K562 (cell line): ENCODE measurements around the gene UBE2D2. TPM values are rescaled to one million over a fixed set of nuclear protein-coding genes. Genes with fewer than 3 reads are reported as not detected.

Experiments
- ARID1B ChIP-seq: fragments of 450-650 bp; IDR thresholded peaks from 2 replicates; pipeline ENCODE4 v1.6.1; 2016; ENCODE audit warnings: antibody characterized with exemption, mild to moderate bottlenecking, inconsistent platforms
- CAMTA2 ChIP-seq: fragments of 250-450 bp; sonication (Bioruptor Pico); conservative IDR thresholded peaks from 2 replicates; pipeline ENCODE4 v1.5.1; 2022
- CBFB ChIP-seq: sonication (generic); formaldehyde crosslinking; IDR thresholded peaks from 2 replicates; pipeline ENCODE4 v1.4.0; 2020; ENCODE audit warnings: mild to moderate bottlenecking, missing genetic modification reagents
- CHD2 ChIP-seq: IDR thresholded peaks from 2 replicates; pipeline ENCODE4 v1.6.1; 2011; ENCODE audit warnings: low read depth, low read length
- EZH2 ChIP-seq: IDR thresholded peaks from 2 replicates; pipeline ENCODE4 v1.6.1; 2012; ENCODE audit warnings: low read depth, mild to moderate bottlenecking, inconsistent platforms, low read length, borderline replicate concordance
- GATAD2A ChIP-seq: fragments of 450-650 bp; IDR thresholded peaks from 2 replicates; pipeline ENCODE4 v1.6.1; 2017
- HDAC3 ChIP-seq: fragments of 450-650 bp; IDR thresholded peaks from 2 replicates; pipeline ENCODE4 v1.6.1; 2018; ENCODE audit warnings: borderline replicate concordance, mild to moderate bottlenecking, moderate library complexity; ENCODE audit not compliant: partially characterized antibody
- HMBOX1 ChIP-seq: sonication (generic); IDR thresholded peaks from 2 replicates; pipeline ENCODE4 v1.6.1; 2016
- NR0B1 ChIP-seq: fragments of 450-650 bp; IDR thresholded peaks from one replicate; pipeline ENCODE4 v1.6.1; 2018; ENCODE audit warnings: mild to moderate bottlenecking, moderate library complexity; ENCODE audit not compliant: partially characterized antibody
- NUFIP1 ChIP-seq: fragments of 450-650 bp; IDR thresholded peaks from 2 replicates; pipeline ENCODE4 v1.6.1; 2018; ENCODE audit not compliant: partially characterized antibody
- PCBP1 ChIP-seq: fragments of 200-400 bp; formaldehyde crosslinking; IDR thresholded peaks from 2 replicates; pipeline ENCODE4 v1.6.1; 2018; ENCODE audit warnings: mild to moderate bottlenecking, low read depth, low read length; ENCODE audit not compliant: poor library complexity, severe bottlenecking
- PHB2 ChIP-seq: fragments of 450-650 bp; IDR thresholded peaks from 2 replicates; pipeline ENCODE4 v1.6.1; 2017; ENCODE audit warnings: low read depth
- PML ChIP-seq: IDR thresholded peaks from 2 replicates; pipeline ENCODE4 v1.6.1; 2012; ENCODE audit warnings: low read length, inconsistent platforms
- RBBP5 ChIP-seq: fragments of 200-600 bp; sonication (generic); IDR thresholded peaks from 2 replicates; pipeline ENCODE4 v1.6.1; 2012; ENCODE audit warnings: borderline replicate concordance, mild to moderate bottlenecking, low read length, control low read depth, inconsistent platforms; ENCODE audit not compliant: insufficient read depth, poor library complexity, severe bottlenecking
- SIRT6 ChIP-seq: IDR thresholded peaks from one replicate; pipeline ENCODE4 v1.6.1; 2012; ENCODE audit warnings: low read depth, mild to moderate bottlenecking, control low read depth, inconsistent platforms, low read length, moderate library complexity
- SMAD4 ChIP-seq: fragments of 250-450 bp; sonication (Bioruptor Pico); conservative IDR thresholded peaks from 2 replicates; pipeline ENCODE4 v1.8.0; 2021; ENCODE audit warnings: inconsistent platforms, mild to moderate bottlenecking, moderate library complexity
- SNAPC5 ChIP-seq: fragments of 250-450 bp; sonication (Bioruptor Pico); IDR thresholded peaks from 2 replicates; pipeline ENCODE4 v1.8.0; 2021; ENCODE audit warnings: moderate library complexity, mild to moderate bottlenecking, inconsistent platforms
- UBTF ChIP-seq, 2 experiments: IDR thresholded peaks; 2 replicates each; pipeline ENCODE4 v1.6.1; 2012; ENCODE audit warnings: improper control_type of control experiment in 2 of 2, low read depth in 2 of 2, low read length in 2 of 2, borderline replicate concordance in 1 of 2
- ZBTB7A ChIP-seq: IDR thresholded peaks from 2 replicates; pipeline ENCODE4 v1.6.1; 2011; ENCODE audit warnings: low read depth, mild to moderate bottlenecking, low read length, moderate library complexity, borderline replicate concordance; ENCODE audit not compliant: control insufficient read depth
- ZNF184 ChIP-seq: sonication (generic); formaldehyde crosslinking; IDR thresholded peaks from 2 replicates; pipeline ENCODE4 v1.5.0; 2020; ENCODE audit warnings: missing genetic modification reagents
- ZNF280B ChIP-seq: fragments of 250-450 bp; sonication (Bioruptor Pico); IDR thresholded peaks from 2 replicates; pipeline ENCODE4 v1.5.1; 2021; ENCODE audit warnings: mild to moderate bottlenecking
- ZNF436 ChIP-seq: fragments of 250-450, 450-650 bp; sonication (Bioruptor Pico); formaldehyde crosslinking; IDR thresholded peaks from 2 replicates; pipeline ENCODE4 v1.7.0; 2020; ENCODE audit warnings: mild to moderate bottlenecking
- polyA plus RNA-seq, 8 experiments: library from polyadenylated mRNA; depleted of rRNA in 4 of 8; stranded (reverse) in 5 of 8; unstranded in 3 of 8; fragments of >200 nt; fragmentation: Nextera tagmentation in 2 of 8; fragmentation: Illumina TruSeq in 1 of 8; extraction: Ambion mirVana in 2 of 8; extraction: Trizol in 1 of 8; gene quantifications; 2 replicates each; pipeline versions ENCODE4 v1.2.1 to v1.2.3, GENCODE V29; 2011 to 2014; ENCODE audit warnings: inconsistent platforms in 1 of 8, missing spikeins in 1 of 8
- total RNA-seq, 7 experiments: library from RNA; depleted of rRNA in 6 of 7; stranded (reverse); fragments of >200 nt in 6 of 7; fragmentation: Illumina TruSeq in 2 of 7; extraction: Trizol in 2 of 7; gene quantifications; 2 replicates each; pipeline versions ENCODE4 v1.2.1 to v1.2.3, GENCODE V29; 2011 to 2021; ENCODE audit warnings: low replicate concordance in 1 of 7

UBE2D2 gene
- total and polyA plus RNA-seq, 9 of the 15 experiments (the other 6 are each of a cell fraction or from before 2014, with no cell fraction given) = 53.6 to 198 (median 122) TPM

GRCh38 chr5:139660923-139661814 is 100.0 kb downstream of the UBE2D2 start (continued):
- TF ChIP-seq ZNF184 (CRISPR knock-in tag) = no peak
- TF ChIP-seq ARID1B = peak; percentile 87
- TF ChIP-seq CAMTA2 (CRISPR knock-in tag) = no peak
- no peak for TF ChIP-seq EZH2
- TF ChIP-seq RBBP5 = no peak
- TF ChIP-seq CBFB (CRISPR knock-in tag) = no peak; the same call in 1 of the 2 replicates
- no peak for TF ChIP-seq HDAC3
- TF ChIP-seq PCBP1 = no peak
- TF ChIP-seq ZNF280B = no peak
- TF ChIP-seq ZNF436 (CRISPR knock-in tag) = no peak
- TF ChIP-seq PML = no peak
- TF ChIP-seq ZBTB7A = peak; percentile 69; the same call in 1 of the 2 replicates
- TF ChIP-seq NR0B1 = no peak
- TF ChIP-seq HMBOX1 = peak; percentile 36; the same call in 1 of the 2 replicates
- peak; percentile 94 for TF ChIP-seq GATAD2A
- TF ChIP-seq UBTF (IDR thresholded peaks at IDR 0.05; ENCODE audit: borderline replicate concordance in 1 of 2, low read depth in 2 of 2, low read length in 2 of 2) = peak; percentile 51 to 82; a peak in 3 of 4 replicates
- TF ChIP-seq SMAD4 (CRISPR knock-in tag) = peak; percentile 93
- no peak for TF ChIP-seq SNAPC5 (CRISPR knock-in tag)
- no peak for TF ChIP-seq CHD2
- no peak for TF ChIP-seq NUFIP1
- TF ChIP-seq PHB2 = no peak
- no peak for TF ChIP-seq SIRT6
